Right lobe of liver (tissue), 6 donors: ENCODE data around the gene GCNT3. TPM values are rescaled to one million over a fixed set of nuclear protein-coding genes. Genes with fewer than 3 reads are reported as not detected.

ENCODE experiments used
- ATAC-seq, 4 donors: fragments of 200-7000 bp; cut with Tn5 transposase; one replicate each; pipeline ENCODE4 v1.9.1; 2020; ENCODE audit warnings: mild to moderate bottlenecking in 4 of 4, moderate library complexity in 4 of 4
- DNase-seq, 3 donors: peaks; one replicate each; pipeline ENCODE4 v3.0.0-alpha.2; 2020
- H3K27ac ChIP-seq, 3 donors: fragments of 200-600 bp; one replicate each; pipeline ENCODE4 v1.8.0; 2022
- H3K27me3 ChIP-seq, 2 donors: fragments of 200-600 bp; one replicate each; pipeline ENCODE4 v1.8.0; 2022
- H3K36me3 ChIP-seq, 4 donors: fragments of 200-600 bp; sonication (generic) in 1 of 4; one replicate each; pipeline versions ENCODE4 v1.5.1 to v1.8.0; 2017 to 2022; ENCODE audit warnings: control low read depth in 1 of 4
- H3K4me1 ChIP-seq, 4 donors: fragments of 200-600 bp; sonication (generic) in 1 of 4; one replicate each; pipeline versions ENCODE4 v1.5.1 to v1.8.0; 2017 to 2022; ENCODE audit warnings: control low read depth in 1 of 4
- H3K4me3 ChIP-seq, 3 donors: fragments of 200-600 bp; one replicate each; pipeline ENCODE4 v1.8.0; 2022
- H3K9me3 ChIP-seq, 4 donors: fragments of 200-600 bp; sonication (generic) in 1 of 4; one replicate each; pipeline versions ENCODE4 v1.5.1 to v1.8.0; 2017 to 2022; ENCODE audit warnings: control low read depth in 1 of 4
- POLR2A ChIP-seq: fragments of 450-650 bp; IDR thresholded peaks from one replicate; pipeline ENCODE4 v1.6.1; 2017; ENCODE audit warnings: antibody characterized with exemption, mild to moderate bottlenecking
- WGBS: methylation state at CpG from one replicate; pipeline ENCODE4 v1.1.6; 2018; ENCODE audit warnings: low coverage, low lambda C conversion rate; ENCODE audit not compliant: insufficient coverage; ENCODE audit errors: missing lambda C conversion rate; 5-methylcytosine and 5-hydroxymethylcytosine counted together
- intact Hi-C, 2 donors: fragments of 100-400 bp; cut with DNase I; formaldehyde crosslinking; loops; one replicate each; pipeline versions ENCODE4 v1.11.2 to v1.14.1; 2022
- total RNA-seq, 6 experiments: library from RNA; depleted of rRNA in 2 of 6; stranded (reverse); fragments of >200 nt in 2 of 6; fragmentation: NEBNext Ultra II Directional in 3 of 6; extraction: Animal tissue kit (Norgen Biotek cat#: 25700) in 3 of 6; gene quantifications; one replicate each; pipeline versions ENCODE4 v1.1.0 to v1.2.4, GENCODE V29; 2016 to 2023
- TF ChIP-seq, protein P1 (sequence below), 4 donors: fragments of 200-600 bp in 3 of 4; fragments of 450-650 bp in 1 of 4; IDR thresholded peaks; one replicate each; pipeline versions ENCODE4 v1.5.1 to v1.8.0; 2016 to 2022; ENCODE audit warnings: antibody characterized with exemption in 4 of 4, mild to moderate bottlenecking in 2 of 4
- donor health status: DM: no; HTN: yes; CAD: no.
- donor health status: DM: no; HTN: no; CAD: no.
- donor health status: DM: no; HTN: no; CAD: no.
- donor health status: DM: no; HTN: yes; CAD: no.
- donor health status: DM: no; HTN: yes; CAD: no.

The GCNT3 gene
- total RNA-seq, 6 experiments from 2014 or later = 0.20 to 3.8 (median 2.4) TPM; not detected in 1

DNA sequence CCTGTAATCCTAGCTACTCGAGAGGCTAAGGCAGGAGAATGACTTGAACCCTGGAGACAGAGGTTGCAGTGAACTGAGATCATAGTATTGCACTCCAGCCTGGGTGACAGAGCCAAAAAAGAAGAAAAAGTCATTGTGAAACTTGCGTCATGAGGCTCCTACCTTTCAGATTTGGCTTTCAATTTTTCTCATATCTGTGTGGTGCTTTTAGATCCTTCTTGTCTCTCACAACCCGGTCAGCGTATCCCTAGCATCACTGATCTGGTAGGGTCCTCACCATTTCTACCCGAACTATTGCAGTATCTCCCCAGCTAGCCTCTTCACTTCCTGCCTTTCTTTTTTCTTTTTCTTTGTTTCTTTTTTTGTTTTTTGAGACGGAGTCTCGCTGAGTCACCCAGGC is 21.6 kb upstream of the GCNT3 start:
- Histone ChIP-seq H3K27me3 (no peaks in the 10 kb centered on the region), H3K36me3 (no peaks in the 10 kb centered on the region), H3K9me3 (no peaks in the 10 kb centered on the region), H3K4me1 (no peaks in the 10 kb centered on the region), H3K27ac (no peak overlapping the region), H3K4me3 (no peak overlapping the region)
- ATAC-seq = no peak
- TF ChIP-seq POLR2A = no peak
- TF ChIP-seq, protein P1, sequence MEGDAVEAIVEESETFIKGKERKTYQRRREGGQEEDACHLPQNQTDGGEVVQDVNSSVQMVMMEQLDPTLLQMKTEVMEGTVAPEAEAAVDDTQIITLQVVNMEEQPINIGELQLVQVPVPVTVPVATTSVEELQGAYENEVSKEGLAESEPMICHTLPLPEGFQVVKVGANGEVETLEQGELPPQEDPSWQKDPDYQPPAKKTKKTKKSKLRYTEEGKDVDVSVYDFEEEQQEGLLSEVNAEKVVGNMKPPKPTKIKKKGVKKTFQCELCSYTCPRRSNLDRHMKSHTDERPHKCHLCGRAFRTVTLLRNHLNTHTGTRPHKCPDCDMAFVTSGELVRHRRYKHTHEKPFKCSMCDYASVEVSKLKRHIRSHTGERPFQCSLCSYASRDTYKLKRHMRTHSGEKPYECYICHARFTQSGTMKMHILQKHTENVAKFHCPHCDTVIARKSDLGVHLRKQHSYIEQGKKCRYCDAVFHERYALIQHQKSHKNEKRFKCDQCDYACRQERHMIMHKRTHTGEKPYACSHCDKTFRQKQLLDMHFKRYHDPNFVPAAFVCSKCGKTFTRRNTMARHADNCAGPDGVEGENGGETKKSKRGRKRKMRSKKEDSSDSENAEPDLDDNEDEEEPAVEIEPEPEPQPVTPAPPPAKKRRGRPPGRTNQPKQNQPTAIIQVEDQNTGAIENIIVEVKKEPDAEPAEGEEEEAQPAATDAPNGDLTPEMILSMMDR (IDR thresholded peaks at IDR 0.05) = no peak
- 58% methylated on average over 7 of the region's 7 CpGs for WGBS
- intact Hi-C loops = no loop called here
- no peak for DNase-seq

DNA sequence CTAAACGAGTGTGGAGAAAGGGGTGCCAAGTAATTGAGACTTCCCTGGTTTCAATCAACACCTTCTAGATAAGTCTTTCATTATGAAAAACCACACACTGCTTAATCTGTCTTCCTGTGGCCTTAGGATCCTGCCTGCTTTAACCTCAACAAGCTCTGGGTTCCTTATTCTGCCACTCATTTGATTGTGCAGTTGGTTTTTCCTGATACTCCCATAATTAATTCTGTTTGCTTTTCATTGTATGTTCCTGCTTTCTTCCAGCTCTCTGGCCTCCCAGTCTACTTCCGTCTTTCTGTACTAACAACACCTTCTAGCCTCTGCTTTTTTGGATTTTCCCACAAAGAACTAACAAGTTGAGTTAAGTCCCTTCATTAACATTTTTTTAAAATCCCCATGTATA is 20.2 kb upstream of the GCNT3 start:
- intact Hi-C loops = no loop called here
- ATAC-seq (no peak), DNase-seq (no peak)
- Histone ChIP-seq H3K9me3 (no peaks in the 10 kb centered on the region), H3K4me1 (no peaks in the 10 kb centered on the region), H3K36me3 (no peaks in the 10 kb centered on the region), H3K27ac (no peak overlapping the region), H3K4me3 (no peak overlapping the region), H3K27me3 (no peaks in the 10 kb centered on the region)
- no peak for TF ChIP-seq POLR2A
- TF ChIP-seq, protein P1 (IDR thresholded peaks at IDR 0.05) = no peak
- 21% methylated on average over 2 of the region's 2 CpGs for WGBS

DNA sequence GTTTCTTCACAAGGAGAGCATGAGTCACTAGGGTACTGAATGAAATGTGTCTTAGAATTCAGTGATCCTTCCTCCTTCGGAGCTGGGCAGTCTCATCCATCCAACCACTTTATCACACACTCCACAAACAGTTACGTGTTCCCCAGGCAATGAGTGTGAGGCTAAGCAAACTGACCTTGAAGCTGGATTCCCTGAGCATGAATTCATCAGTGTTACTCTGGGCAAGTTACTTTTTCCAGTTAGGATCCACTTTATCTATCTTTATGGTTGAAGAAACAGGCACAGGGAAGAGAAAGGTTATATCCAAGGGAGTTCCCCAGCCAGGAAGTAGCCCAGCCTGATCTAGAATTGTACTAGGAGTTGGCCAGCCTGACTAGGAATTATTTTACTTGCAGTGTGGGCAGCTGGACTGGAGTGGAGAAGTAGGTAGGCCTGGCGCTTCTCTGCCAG is 17.1 kb upstream of the GCNT3 start:
- TF ChIP-seq, protein P1 (IDR thresholded peaks at IDR 0.05) = no peak
- no peak for TF ChIP-seq POLR2A
- Histone ChIP-seq H3K27me3 (no peaks in the 10 kb centered on the region), H3K4me3 (no peak overlapping the region), H3K36me3 (no peaks in the 10 kb centered on the region), H3K9me3 (no peaks in the 10 kb centered on the region), H3K4me1 (no peaks in the 10 kb centered on the region), H3K27ac (no peak overlapping the region)
- intact Hi-C loops = no loop called here
- DNase-seq (no peak), ATAC-seq (peak in 2 of 4 donors; percentile 26 to 30)
- 55% methylated on average over 3 of the region's 3 CpGs for WGBS

DNA sequence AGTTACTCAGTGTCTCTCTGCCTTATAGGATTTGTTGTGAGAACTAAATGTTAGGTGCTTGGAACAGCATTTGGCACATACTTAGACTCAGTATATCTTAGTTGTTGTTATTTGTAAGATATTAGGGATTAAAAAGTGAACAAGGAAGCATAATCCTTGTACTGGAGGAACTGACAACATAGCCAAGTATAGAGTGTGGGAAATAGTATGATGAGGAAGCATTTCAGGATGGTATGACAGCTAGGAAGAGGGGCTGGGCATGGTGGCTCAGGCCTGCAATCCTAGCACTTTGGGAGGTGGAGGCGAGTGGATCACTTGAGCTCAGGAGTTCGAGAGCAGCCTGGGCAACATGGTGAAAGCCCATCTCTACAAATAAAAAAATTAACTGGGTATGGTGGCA is 16.6 kb upstream of the GCNT3 start:
- no peak overlapping the region for H3K27ac ChIP-seq
- no peaks in the 10 kb centered on the region for H3K4me1 ChIP-seq
- ATAC-seq (no peak), DNase-seq (no peak)
- no peaks in the 10 kb centered on the region for H3K36me3 ChIP-seq
- H3K9me3 ChIP-seq = no peaks in the 10 kb centered on the region
- TF ChIP-seq POLR2A = no peak
- TF ChIP-seq, protein P1 (IDR thresholded peaks at IDR 0.05) = no peak
- no peak overlapping the region for H3K4me3 ChIP-seq
- WGBS = no CpG with 5 or more reads among the region's 2 CpGs
- intact Hi-C loops = no loop called here
- H3K27me3 ChIP-seq = no peaks in the 10 kb centered on the region

DNA sequence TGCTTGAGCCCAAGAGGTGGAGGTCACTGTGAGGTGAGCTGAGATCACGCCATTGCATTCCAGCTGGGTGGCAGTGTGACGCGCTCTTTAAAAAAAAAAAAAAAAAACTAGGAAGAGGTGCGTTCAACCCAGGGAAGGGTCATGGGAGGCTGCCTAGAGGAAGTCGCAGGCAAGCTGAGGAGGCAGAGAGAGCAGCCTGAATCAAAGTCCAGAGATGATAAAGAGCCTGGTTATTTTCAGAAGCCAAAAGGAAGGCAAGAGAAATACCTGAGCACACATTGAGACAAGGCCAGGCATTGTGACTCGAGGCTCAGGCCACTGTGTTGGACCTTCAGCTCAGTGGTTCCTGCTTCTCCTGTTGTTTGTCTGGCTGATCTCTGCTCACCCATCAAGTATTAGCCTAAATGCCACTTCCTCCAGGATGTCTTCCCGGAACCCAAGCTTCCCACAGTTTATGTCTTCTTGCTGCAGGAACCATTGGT is 16.1 kb upstream of the GCNT3 start:
- ATAC-seq (no peak), DNase-seq (no peak)
- TF ChIP-seq, protein P1 (IDR thresholded peaks at IDR 0.05) = no peak
- TF ChIP-seq POLR2A = no peak
- Histone ChIP-seq H3K27ac (no peak overlapping the region), H3K4me3 (no peak overlapping the region), H3K9me3 (no peaks in the 10 kb centered on the region), H3K27me3 (no peaks in the 10 kb centered on the region), H3K4me1 (no peaks in the 10 kb centered on the region), H3K36me3 (no peaks in the 10 kb centered on the region)
- intact Hi-C loops = no loop called here
- 53% methylated on average over 7 of the region's 7 CpGs for WGBS
